Mucosa of descending colon (tissue), 3 donors: Measurements from ENCODE around the gene COQ8A. TPM values are rescaled to one million over a fixed set of nuclear protein-coding genes. Genes with fewer than 3 reads are reported as not detected.

Source experiments
- ATAC-seq: fragments of 200-7000 bp; cut with Tn5 transposase; one replicate; pipeline ENCODE4 v1.9.1; 2020; ENCODE audit warnings: mild to moderate bottlenecking, moderate library complexity
- DNase-seq, 3 donors: peaks; one replicate each; pipeline ENCODE4 v3.0.0-alpha.2; 2020
- H3K36me3 ChIP-seq: fragments of 200-600 bp; one replicate; pipeline ENCODE4 v1.8.0; 2021; ENCODE audit warnings: low read depth, mild to moderate bottlenecking
- H3K4me1 ChIP-seq: fragments of 200-600 bp; one replicate; pipeline ENCODE4 v1.8.0; 2021; ENCODE audit warnings: low read depth, mild to moderate bottlenecking
- H3K4me3 ChIP-seq: fragments of 200-600 bp; one replicate; pipeline ENCODE4 v1.8.0; 2021; ENCODE audit warnings: mild to moderate bottlenecking
- H3K9me3 ChIP-seq: fragments of 200-600 bp; one replicate; pipeline ENCODE4 v1.8.0; 2021; ENCODE audit warnings: mild to moderate bottlenecking
- CTCF ChIP-seq: fragments of 200-600 bp; IDR thresholded peaks from one replicate; pipeline ENCODE4 v1.8.0; 2022; ENCODE audit warnings: antibody characterized with exemption, mild to moderate bottlenecking
- intact Hi-C, 2 donors: fragments of 100-400 bp; cut with DNase I in 1 of 2; cut with micrococcal nuclease in 1 of 2; formaldehyde crosslinking; loops; one replicate each; pipeline versions ENCODE4 v1.11.0 to v1.11.1; 2022; cut with DNase I, micrococcal nuclease
- total RNA-seq, 3 donors: library from RNA; stranded (reverse); fragmentation: NEBNext Ultra II Directional in 2 of 3; extraction: Animal tissue kit (Norgen Biotek cat#: 25700) in 2 of 3; gene quantifications; one replicate each; pipeline versions ENCODE4 v1.2.1 to v1.2.4, GENCODE V29; 2021 to 2023
- donor health status: DM: no; HTN: no; CAD: no; lungs with moderate emphysema.
- donor health status: DM: no; HTN: no; CAD: no.
- donor health status: DM: no; HTN: yes; CAD: no.

Gene COQ8A
- total RNA-seq, 3 donors from 2014 or later, result 47.3 to 77.9 (median 67.1) TPM

GRCh38 chr1:226980122-226980560 is 40.0 kb downstream of the COQ8A start:
- intact Hi-C loops, result no loop called here
- TF ChIP-seq CTCF, result no peak
- ATAC-seq, result no peak
- no peaks in the 10 kb centered on the region for H3K4me1 ChIP-seq
- H3K9me3 ChIP-seq, result no peaks in the 10 kb centered on the region
- peaks cover 5% of the 10 kb centered on the region for H3K36me3 ChIP-seq
- no peak for DNase-seq
- H3K4me3 ChIP-seq, result no peak overlapping the region

- ATAC-seq (no peak), DNase-seq (no peak)
- intact Hi-C loops, result no loop called here
- TF ChIP-seq CTCF, result no peak
- H3K4me3 ChIP-seq, result no peak overlapping the region
- H3K36me3 ChIP-seq, result peaks cover 5% of the 10 kb centered on the region
- no peaks in the 10 kb centered on the region for H3K9me3 ChIP-seq
- H3K4me1 ChIP-seq, result no peaks in the 10 kb centered on the region
Measured at GRCh38 chr1:226980565-226981385, 40.7 kb downstream of the COQ8A start.

GRCh38 chr1:226981386-226981817 is 41.3 kb downstream of the COQ8A start:
- no peak for TF ChIP-seq CTCF
- Histone ChIP-seq H3K36me3 (peaks cover 5% of the 10 kb centered on the region), H3K4me3 (no peak overlapping the region), H3K9me3 (no peaks in the 10 kb centered on the region), H3K4me1 (no peaks in the 10 kb centered on the region)
- no peak for ATAC-seq
- no peak for DNase-seq
- intact Hi-C loops, result no loop called here

GRCh38 chr1:226981838-226982237 is 41.7 kb downstream of the COQ8A start:
- intact Hi-C loops, result no loop called here
- no peak for TF ChIP-seq CTCF
- Histone ChIP-seq H3K9me3 (no peaks in the 10 kb centered on the region), H3K4me1 (no peaks in the 10 kb centered on the region), H3K36me3 (peaks cover 5% of the 10 kb centered on the region), H3K4me3 (no peak overlapping the region)
- no peak for ATAC-seq
- peak in 1 of 3 donors; percentile 39 for DNase-seq

- Histone ChIP-seq H3K36me3 (peaks cover 5% of the 10 kb centered on the region), H3K9me3 (no peaks in the 10 kb centered on the region), H3K4me1 (peaks cover 6% of the 10 kb centered on the region), H3K4me3 (no peak overlapping the region)
- intact Hi-C loops, result no loop called here
- DNase-seq, result peak in 1 of 3 donors; percentile 52
- TF ChIP-seq CTCF, result no peak
- no peak for ATAC-seq
Measured at GRCh38 chr1:226982451-226983177, 42.5 kb downstream of the COQ8A start.
